ENCODE measurements around the gene TAF4.
"Not testable (repeated sequence)": the region's sequence is repeated elsewhere in the genome, so short reads cannot be mapped to it uniquely, and the experiment has no call there.

The TAF4 gene

GRCh38 chr20:62088258-62089127 is 22.8 kb upstream of the TAF4 start:
- DNase-seq (ENCODE audit: insufficient read length, low spot score), result peak; percentile 62
- no peak for TF ChIP-seq POLR2A (IDR thresholded peaks at IDR 0.05; ENCODE audit: low read depth, low read length)
- no peak for FAIRE-seq

DNA sequence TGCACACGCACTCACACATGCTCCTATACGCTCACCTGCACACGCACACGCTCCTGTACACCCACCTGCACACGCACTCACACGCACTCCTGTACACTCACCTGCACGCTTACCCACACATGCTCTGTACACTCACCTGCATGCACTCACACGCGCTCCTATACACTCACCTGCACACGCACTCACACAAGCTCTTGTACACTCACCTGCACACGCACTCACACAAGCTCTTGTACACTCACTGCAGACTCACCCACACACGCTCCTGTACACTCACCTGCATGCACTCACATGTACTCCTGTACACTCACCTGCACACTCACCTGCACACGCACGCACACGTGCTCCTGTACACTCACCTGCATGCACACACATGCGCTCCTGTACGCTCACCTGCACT is 22.0 kb upstream of the TAF4 start:
- DNase-seq (ENCODE audit: insufficient read length, low spot score), result no peak
- no peak for TF ChIP-seq POLR2A (IDR thresholded peaks at IDR 0.05; ENCODE audit: low read depth, low read length)
- no peak for FAIRE-seq

- DNase-seq (ENCODE audit: insufficient read length, low spot score), result no peak
- no peak for TF ChIP-seq POLR2A (IDR thresholded peaks at IDR 0.05; ENCODE audit: low read depth, low read length)
- FAIRE-seq, result no peak
Measured at GRCh38 chr20:62087227-62087626, 21.5 kb upstream of the TAF4 start.

DNA sequence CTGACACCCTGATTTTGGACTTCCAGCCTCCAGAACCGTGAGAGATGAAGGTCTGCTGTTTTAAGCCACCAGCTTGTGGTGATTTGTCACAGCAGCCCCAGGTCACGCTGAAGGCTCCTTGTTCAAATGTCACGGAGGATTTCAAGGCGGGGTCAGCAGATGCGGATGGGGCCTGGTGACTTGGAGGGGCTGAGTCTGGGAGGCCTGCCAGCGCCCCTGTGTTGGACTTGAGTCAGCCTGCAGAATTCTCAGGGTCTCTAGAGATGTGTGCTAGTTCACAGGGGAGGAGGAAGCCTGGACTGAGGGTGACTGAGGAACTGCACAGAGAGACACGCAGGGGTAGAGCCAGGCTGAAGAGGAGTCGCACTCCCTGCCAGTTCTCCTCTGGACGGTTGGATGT is 19.5 kb upstream of the TAF4 start:
- TF ChIP-seq POLR2A (IDR thresholded peaks at IDR 0.05; ENCODE audit: low read depth, low read length), result no peak
- FAIRE-seq (no peak), DNase-seq (ENCODE audit: insufficient read length, low spot score) (no peak)

GRCh38 chr20:62084224-62084623 is 18.5 kb upstream of the TAF4 start:
- FAIRE-seq; DNase-seq (ENCODE audit: insufficient read length, low spot score): not testable (repeated sequence)

GRCh38 chr20:62083312-62083711 is 17.6 kb upstream of the TAF4 start:
- FAIRE-seq (no peak), DNase-seq (ENCODE audit: insufficient read length, low spot score) (no peak)
- TF ChIP-seq POLR2A (IDR thresholded peaks at IDR 0.05; ENCODE audit: low read depth, low read length), result no peak

DNA sequence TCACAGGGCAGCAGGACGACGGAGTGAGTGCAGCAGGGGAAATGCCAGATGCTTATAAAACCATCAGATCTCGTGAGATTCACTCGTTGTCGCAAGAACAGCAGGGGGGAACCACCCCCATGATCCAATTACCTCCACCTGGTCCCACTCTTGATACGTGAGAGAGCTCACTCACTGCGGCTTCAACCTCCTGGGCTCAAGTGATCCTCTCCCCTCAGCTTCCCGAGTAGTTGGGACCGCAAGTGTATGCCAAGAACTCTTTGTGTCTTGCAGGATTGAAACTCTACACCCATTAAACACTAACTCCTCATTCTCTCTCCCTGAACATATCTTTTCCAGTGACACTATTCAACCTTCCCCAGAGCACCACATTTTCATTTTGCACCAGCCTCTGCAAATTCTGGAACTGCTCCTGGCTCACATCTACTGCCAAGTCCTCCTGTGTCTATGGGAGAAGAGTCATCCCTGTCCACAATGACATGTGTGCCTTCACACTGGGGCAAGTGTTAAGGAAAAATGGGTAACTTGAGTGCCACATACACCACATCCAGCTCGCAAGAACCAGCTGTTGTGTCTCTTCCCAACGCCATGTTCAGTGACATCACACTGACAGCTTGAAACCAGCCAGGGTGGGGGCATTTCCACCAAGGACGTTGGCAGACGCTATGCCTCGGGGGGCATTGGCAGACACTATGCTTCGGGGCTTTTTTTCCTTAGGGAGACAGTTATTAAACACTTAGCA is 14.7 kb upstream of the TAF4 start:
- TF ChIP-seq POLR2A (IDR thresholded peaks at IDR 0.05; ENCODE audit: low read depth, low read length), result no peak
- no peak for DNase-seq (ENCODE audit: insufficient read length, low spot score)
- no peak for FAIRE-seq

- TF ChIP-seq POLR2A (IDR thresholded peaks at IDR 0.05; ENCODE audit: low read depth, low read length), result no peak
- DNase-seq (ENCODE audit: insufficient read length, low spot score), result no peak
- no peak for FAIRE-seq
Measured at GRCh38 chr20:62079166-62079565, 13.5 kb upstream of the TAF4 start.

- DNase-seq (ENCODE audit: insufficient read length, low spot score), result no peak
- FAIRE-seq, result no peak
- no peak for TF ChIP-seq POLR2A (IDR thresholded peaks at IDR 0.05; ENCODE audit: low read depth, low read length)
Measured at GRCh38 chr20:62073323-62073722, 7.6 kb upstream of the TAF4 start.

DNA sequence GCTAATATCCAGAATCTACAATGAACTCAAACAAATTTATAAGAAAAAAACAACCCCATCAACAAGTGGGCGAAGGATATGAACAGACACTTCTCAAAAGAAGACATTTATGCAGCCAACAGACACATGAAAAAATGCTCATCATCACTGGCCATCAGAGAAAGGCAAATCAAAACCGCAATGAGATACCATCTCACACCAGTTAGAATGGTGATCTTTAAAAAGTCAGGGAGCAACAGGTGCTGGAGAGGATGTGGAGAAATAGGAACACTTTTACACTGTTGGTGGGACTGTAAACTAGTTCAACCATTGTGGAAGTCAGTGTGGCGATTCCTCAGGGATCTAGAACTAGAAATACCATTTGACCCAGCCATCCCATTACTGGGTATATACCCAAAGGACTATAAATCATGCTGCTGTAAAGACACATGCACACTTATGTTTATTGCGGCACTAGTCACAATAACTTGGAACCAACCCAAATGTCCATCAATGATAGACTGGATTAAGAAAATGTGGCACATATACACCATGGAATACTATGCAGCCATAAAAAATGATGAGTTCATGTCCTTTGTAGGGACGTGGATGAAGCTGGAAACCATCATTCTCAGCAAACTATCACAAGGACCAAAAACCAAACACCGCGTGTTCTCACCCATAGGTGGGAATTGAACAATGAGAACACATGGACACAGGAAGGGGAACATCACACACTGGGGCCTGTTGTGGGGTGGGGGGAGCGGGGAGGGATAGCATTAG is 6.2 kb upstream of the TAF4 start:
- DNase-seq (ENCODE audit: insufficient read length, low spot score); FAIRE-seq: not testable (repeated sequence)

DNA sequence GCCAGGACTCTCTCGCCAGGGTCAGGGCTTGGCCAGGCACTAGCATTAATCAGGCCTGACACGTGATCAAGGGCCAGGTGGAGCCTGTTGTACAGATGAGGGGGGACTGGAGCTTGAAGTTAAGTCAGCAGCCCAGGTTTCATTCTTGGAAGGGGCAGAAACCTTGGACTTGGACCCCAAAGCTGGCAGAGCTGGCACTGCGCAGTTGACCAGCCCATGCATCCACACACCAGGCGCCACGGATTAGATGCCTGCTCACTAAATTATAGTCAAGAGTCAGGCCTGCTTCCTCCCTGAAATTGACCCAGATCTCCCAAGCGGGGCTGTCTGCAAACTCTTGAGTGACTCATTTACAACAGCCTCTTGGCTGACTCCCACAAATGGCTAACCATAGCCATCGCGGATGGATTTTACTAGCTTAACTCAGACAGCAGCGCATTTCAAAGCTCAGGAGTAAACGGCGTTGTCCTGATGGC is 4.1 kb upstream of the TAF4 start:
- DNase-seq (ENCODE audit: insufficient read length, low spot score), result peak; percentile 84

DNA sequence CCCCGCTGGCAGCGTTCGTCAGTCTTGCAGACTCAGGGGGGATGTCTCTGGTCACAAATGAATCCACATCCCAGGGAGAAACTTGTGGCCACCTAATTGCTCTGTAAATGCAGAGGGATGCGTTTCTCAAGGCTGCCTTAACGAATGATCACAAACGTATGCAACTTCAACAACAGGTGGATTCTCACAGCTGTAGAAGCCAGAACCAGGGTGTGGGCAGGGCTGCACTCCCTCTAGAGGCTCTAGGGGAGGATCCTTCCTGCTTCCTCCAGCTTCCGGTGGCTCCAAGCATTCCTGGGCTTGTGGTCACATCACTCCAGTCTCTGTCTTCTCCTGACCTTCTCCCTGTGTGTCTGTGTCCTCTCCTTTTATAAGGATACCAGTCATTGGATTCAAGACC is 3.3 kb upstream of the TAF4 start:
- TF ChIP-seq POLR2A (IDR thresholded peaks at IDR 0.05; ENCODE audit: low read depth, low read length), result no peak
- FAIRE-seq (no peak), DNase-seq (ENCODE audit: insufficient read length, low spot score) (no peak)

More for the DNA sequence above, 4.1 kb upstream of the TAF4 start:
- no peak for TF ChIP-seq POLR2A (IDR thresholded peaks at IDR 0.05; ENCODE audit: low read depth, low read length)
- no peak for FAIRE-seq

DNA sequence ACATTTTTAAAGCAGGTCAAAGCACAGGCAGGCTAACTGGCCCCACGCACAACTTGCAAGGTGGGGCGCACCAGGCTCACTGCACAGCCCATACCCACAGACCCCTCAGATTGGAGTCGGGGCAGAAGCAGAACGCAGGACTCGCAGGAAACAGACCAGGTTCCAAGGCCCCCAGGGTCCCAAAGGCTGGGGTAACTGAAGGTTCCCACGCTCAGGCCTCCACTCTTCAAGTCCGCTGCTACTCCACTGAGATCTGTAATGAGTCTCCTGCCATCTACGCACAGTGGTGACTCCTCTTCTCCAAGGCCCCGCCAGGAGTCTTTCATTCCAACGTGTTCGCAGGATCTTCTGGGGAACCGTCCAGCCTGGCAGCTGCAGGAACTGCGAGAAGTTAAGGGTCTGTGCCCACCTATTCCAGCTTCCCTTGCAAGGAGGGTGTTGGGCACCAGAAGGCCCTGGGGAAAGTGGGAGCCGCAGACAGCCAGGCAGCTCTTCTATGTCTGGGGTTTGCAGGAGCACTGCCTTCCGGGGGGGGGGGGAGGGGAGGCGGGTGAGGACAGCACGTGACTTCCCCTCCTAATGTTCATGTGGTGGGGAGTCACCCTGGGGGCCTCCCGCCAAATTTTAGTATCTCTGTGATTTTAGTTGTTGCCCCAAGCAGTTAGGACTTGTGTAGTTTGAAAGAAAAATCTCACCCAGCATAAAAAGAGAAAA is 2.0 kb upstream of the TAF4 start:
- no peak for DNase-seq (ENCODE audit: insufficient read length, low spot score)
- FAIRE-seq, result no peak
- no peak for TF ChIP-seq POLR2A (IDR thresholded peaks at IDR 0.05; ENCODE audit: low read depth, low read length)
